ENCODE data around the gene RALB.
"Not testable (repeated sequence)": the region's sequence is repeated elsewhere in the genome, so short reads cannot be mapped to it uniquely, and the experiment has no call there.

Gene RALB

DNA sequence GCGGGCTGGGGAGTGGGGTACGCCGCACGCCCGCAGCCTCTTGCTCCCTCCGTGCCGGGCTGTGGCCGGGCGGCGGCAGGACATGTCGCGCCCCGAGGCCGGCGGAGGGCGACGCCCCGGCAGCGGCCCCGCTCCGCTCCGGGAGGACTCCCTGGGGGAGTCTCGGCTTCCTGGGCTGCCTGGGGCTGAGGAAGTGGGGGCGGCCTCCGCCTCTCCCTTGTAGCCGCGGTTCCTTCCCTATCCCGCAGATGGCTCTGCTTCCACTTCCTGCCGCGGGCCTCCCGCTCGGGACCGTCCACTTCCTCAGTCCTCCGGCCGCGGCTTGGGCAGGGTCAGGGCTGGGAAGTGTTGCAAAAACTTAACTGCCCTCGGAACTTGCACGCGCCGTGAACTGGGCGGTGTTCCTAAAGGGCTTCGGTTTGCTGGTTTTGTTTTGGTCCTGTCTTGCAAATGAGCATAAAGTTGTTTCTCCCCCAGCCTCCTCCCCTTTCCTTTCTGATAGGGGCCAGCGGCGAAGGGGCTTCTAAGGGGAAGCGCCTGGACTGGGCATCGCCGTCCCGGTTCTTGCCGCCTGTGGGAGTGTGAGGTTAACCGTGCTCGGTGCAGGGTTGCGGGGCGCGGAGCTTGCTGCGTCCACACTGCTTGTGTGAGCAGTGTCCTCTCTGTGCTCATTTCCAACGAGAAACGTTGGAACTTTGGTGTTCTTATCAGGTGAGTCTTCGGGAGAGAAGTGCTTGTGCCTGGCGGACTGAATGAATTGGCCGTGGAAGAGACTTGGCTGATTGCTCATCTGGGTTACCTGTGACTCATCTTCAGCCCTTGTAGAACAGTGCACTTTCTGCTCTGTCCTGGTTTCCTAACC is 600 bp downstream of the RALB start:
- peaks cover 0 to 10% (median under 1%) of the 10 kb centered on the region in 11 experiments; a peak in 5 of 22 replicates for H3K36me3 ChIP-seq

DNA sequence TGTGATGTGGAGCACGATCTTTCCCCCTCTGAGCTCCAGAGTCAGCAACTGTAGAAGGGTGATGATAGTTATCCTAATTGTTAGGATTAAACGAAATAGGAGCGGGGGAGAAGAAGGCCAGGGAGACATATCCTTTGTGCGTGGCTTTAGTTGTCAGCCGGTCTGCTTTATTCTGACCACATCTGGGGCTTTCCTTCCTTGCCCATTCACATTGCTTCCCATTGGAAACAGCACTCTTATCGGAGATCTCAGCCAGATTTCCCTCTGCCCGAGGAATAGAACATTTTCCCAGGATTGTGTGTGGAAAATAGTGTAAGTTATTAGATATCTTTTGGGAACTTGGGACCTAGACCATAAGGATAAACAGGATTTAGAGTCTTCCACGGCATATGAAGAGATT is 1.5 kb downstream of the RALB start:
- H3K4me1 ChIP-seq, result peaks cover 62 to 82% (median 70%) of the 10 kb centered on the region in 10 experiments
- peaks cover 0 to 39% (median 17%) of the 10 kb centered on the region in 11 experiments; a peak in 12 of 22 replicates for H4K20me1 ChIP-seq
- H3K9ac ChIP-seq, result peak overlapping the region in 6 of 11 experiments; percentile 88 to 97 (median 92); a peak in 9 of 22 replicates
- no peak for TF ChIP-seq Cebpa-rat (IDR thresholded peaks at IDR 0.05)
- peak overlapping the region; percentile 73 to 86 (median 80); a peak in 17 of 20 replicates for H3K4me3 ChIP-seq
- peak overlapping the region in 1 of 11 experiments; percentile 92; a peak in 1 of 22 replicates for H3K27ac ChIP-seq
- peaks cover 0 to 14% (median 4%) of the 10 kb centered on the region in 11 experiments; a peak in 5 of 22 replicates for H3K36me3 ChIP-seq
- H3K27me3 ChIP-seq, result peaks cover 0 to 23% (median 4%) of the 10 kb centered on the region in 11 experiments; a peak in 7 of 22 replicates
- peaks cover 0 to 23% (median 12%) of the 10 kb centered on the region in 11 experiments; a peak in 17 of 22 replicates for H3K9me3 ChIP-seq (replicated peaks in 1 of 11)
- H3K4me2 ChIP-seq, result peak overlapping the region; percentile 83 to 99 (median 94)

More for the DNA sequence above, 600 bp downstream of the RALB start:
- Histone ChIP-seq H3K9ac (peak overlapping the region; percentile 81 to 97 (median 89)), H3K27ac (peak overlapping the region; percentile 78 to 97 (median 89)), H3K9me3 (replicated peaks in 1 of 11) (peaks cover 0 to 14% (median 5%) of the 10 kb centered on the region in 11 experiments; a peak in 17 of 22 replicates), H3K4me1 (peaks cover 60 to 90% (median 76%) of the 10 kb centered on the region in 10 experiments), H3K27me3 (peaks cover 0 to 23% (median 7%) of the 10 kb centered on the region in 11 experiments; a peak in 8 of 22 replicates), H4K20me1 (peaks cover 0 to 35% (median 16%) of the 10 kb centered on the region in 11 experiments; a peak in 13 of 22 replicates), H3K4me2 (peak overlapping the region; percentile 83 to 99 (median 94)), H3K4me3 (peak overlapping the region; percentile 73 to 86 (median 80))
- TF ChIP-seq Cebpa-rat (IDR thresholded peaks at IDR 0.05), result no peak

DNA sequence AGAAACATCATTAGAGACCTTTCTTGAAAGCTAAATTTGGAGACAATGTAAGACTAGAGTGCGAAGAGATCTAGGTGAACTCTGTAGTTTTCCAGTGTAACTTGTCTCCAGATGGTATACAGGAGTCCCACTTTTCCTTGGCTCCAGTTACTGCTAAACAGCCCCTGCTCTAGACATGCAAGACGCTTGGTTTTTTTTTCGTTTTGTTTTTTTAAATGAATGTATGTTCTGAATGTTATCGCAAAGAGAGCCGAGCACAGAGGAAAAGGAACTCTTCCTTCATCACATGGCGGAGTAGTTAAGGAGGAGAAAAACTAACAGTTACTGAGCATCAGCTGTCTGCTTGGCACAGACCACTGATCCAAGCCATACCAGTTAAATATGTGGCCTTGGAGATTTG is 2.4 kb downstream of the RALB start:
- Histone ChIP-seq H3K4me1 (peaks cover 59 to 73% (median 63%) of the 10 kb centered on the region in 10 experiments), H3K36me3 (peaks cover 0 to 16% (median 4%) of the 10 kb centered on the region in 11 experiments; a peak in 11 of 22 replicates), H3K27me3 (peaks cover 0 to 14% (median 0%) of the 10 kb centered on the region in 11 experiments; a peak in 4 of 22 replicates), H3K4me2 (peak overlapping the region in 8 of 11 experiments; percentile 83 to 99 (median 93); a peak in 14 of 22 replicates), H4K20me1 (peaks cover 0 to 41% (median 17%) of the 10 kb centered on the region in 11 experiments; a peak in 12 of 22 replicates), H3K9ac (no peak overlapping the region), H3K9me3 (replicated peaks in 1 of 11) (peaks cover 2 to 29% (median 18%) of the 10 kb centered on the region in 11 experiments), H3K4me3 (peak overlapping the region in 1 of 10 experiments; percentile 77; a peak in 1 of 20 replicates), H3K27ac (no peak overlapping the region)
- no peak for TF ChIP-seq Cebpa-rat (IDR thresholded peaks at IDR 0.05)

- Histone ChIP-seq H4K20me1 (peaks cover 0 to 52% (median 15%) of the 10 kb centered on the region in 11 experiments; a peak in 12 of 22 replicates), H3K9ac (no peak overlapping the region; a peak in 1 of 22 replicates), H3K4me1 (peaks cover 48 to 73% (median 60%) of the 10 kb centered on the region in 10 experiments), H3K4me2 (peak overlapping the region; percentile 54 to 96 (median 67)), H3K9me3 (replicated peaks in 1 of 11) (peaks cover 12 to 40% (median 27%) of the 10 kb centered on the region in 11 experiments), H3K4me3 (peak overlapping the region in 2 of 10 experiments; percentile 8 to 24; a peak in 2 of 20 replicates), H3K36me3 (peaks cover 0 to 24% (median 10%) of the 10 kb centered on the region in 11 experiments; a peak in 12 of 22 replicates), H3K27ac (no peak overlapping the region; a peak in 1 of 22 replicates), H3K27me3 (peaks cover 0 to 5% (median 0%) of the 10 kb centered on the region in 11 experiments; a peak in 2 of 22 replicates)
- no peak for TF ChIP-seq Cebpa-rat (IDR thresholded peaks at IDR 0.05)
Measured at GRCh38 chr2:120255986-120256650, 3.5 kb downstream of the RALB start.

DNA sequence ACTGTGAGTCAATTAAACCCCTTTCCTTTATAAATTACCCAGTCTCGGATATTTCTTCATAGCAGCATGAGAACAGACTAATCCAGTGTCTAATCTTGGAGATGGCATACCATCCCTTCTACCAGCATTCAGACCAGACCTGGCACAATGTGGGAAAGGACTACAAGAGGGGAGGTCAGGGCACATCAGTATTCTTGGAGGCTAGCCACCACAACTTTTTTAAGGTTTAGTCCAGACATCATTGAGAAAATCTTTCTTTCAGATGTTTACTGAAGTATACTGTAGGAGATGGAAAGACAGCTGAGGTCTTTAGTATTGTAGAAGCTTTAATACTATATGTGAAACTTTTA is 4.0 kb downstream of the RALB start:
- Histone ChIP-seq H3K27me3 (0 out of 22 replicates have a peak, but pooled peaks cover 0 to 5% (median 0%) of the 10 kb centered on the region in 11 experiments), H3K4me1 (peaks cover 47 to 73% (median 58%) of the 10 kb centered on the region in 10 experiments), H4K20me1 (peaks cover 0 to 57% (median 20%) of the 10 kb centered on the region in 11 experiments; a peak in 16 of 22 replicates), H3K36me3 (peaks cover 0 to 26% (median 10%) of the 10 kb centered on the region in 11 experiments; a peak in 12 of 22 replicates), H3K9ac (peak overlapping the region in 1 of 11 experiments; percentile 37; a peak in 1 of 22 replicates), H3K4me2 (peak overlapping the region; percentile 54 to 96 (median 67)), H3K27ac (no peak overlapping the region; a peak in 2 of 22 replicates), H3K4me3 (peak overlapping the region in 3 of 10 experiments; percentile 8 to 30 (median 24); a peak in 2 of 20 replicates), H3K9me3 (replicated peaks in 1 of 11) (peaks cover 12 to 41% (median 28%) of the 10 kb centered on the region in 11 experiments)
- no peak for TF ChIP-seq Cebpa-rat (IDR thresholded peaks at IDR 0.05)

DNA sequence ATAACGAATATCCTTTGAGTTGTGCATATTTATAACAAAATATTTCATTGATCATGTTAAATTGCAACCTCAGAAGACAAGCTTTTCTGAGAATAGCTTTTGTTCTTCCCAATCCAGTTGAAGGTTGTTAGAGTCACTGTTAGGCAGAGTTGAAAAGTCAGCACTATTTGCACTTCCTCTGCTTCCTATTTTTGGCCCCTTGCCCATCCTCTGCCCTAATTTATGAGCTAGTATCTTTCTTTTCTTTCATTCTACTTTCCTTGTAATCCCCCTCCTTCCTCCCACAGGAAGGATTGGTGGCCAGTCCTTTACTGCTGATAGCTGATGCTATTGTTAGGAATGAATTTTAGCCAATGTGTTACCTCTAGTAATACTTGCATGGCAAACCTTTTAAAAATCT is 4.9 kb downstream of the RALB start:
- Histone ChIP-seq H3K36me3 (peaks cover 0 to 29% (median 10%) of the 10 kb centered on the region in 11 experiments; a peak in 12 of 22 replicates), H3K9me3 (replicated peaks in 1 of 11) (peaks cover 12 to 41% (median 28%) of the 10 kb centered on the region in 11 experiments), H3K4me3 (peak overlapping the region in 2 of 10 experiments; percentile 29 to 30; a peak in 2 of 20 replicates), H3K4me2 (peak overlapping the region; percentile 54 to 96 (median 67)), H3K27me3 (0 out of 22 replicates have a peak, but pooled peaks cover 0 to 5% (median 0%) of the 10 kb centered on the region in 11 experiments), H3K4me1 (peaks cover 39 to 76% (median 54%) of the 10 kb centered on the region in 10 experiments), H4K20me1 (peaks cover 0 to 66% (median 29%) of the 10 kb centered on the region in 11 experiments; a peak in 18 of 22 replicates), H3K27ac (no peak overlapping the region), H3K9ac (peak overlapping the region in 1 of 11 experiments; percentile 5; a peak in 1 of 22 replicates)
- TF ChIP-seq Cebpa-rat (IDR thresholded peaks at IDR 0.05), result no peak

DNA sequence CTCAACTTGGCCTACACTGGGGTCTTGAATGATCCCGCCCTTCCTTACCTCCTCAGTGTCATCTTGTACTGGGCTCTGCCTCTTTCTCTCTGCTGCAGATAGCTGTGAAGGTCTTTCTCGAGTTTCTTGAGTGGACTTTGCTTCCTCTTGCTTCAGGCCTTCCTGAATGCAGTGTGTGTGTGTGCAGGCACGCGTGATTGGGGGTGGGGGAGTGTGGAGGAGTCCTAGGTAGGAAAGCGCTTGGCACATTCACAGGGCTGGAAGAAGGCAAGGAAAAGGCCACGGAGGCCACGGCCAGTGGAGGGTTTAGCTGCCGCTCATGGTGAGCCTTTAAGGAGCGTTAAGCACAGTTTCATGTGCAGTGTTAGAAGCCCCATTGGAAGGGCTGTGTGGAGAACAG is 5.5 kb downstream of the RALB start:
- Histone ChIP-seq H3K9me3 (replicated peaks in 1 of 11) (peaks cover 12 to 41% (median 28%) of the 10 kb centered on the region in 11 experiments), H4K20me1 (peaks cover 0 to 72% (median 36%) of the 10 kb centered on the region in 11 experiments; a peak in 18 of 22 replicates), H3K27me3 (0 out of 22 replicates have a peak, but pooled peaks cover 0 to 5% (median 0%) of the 10 kb centered on the region in 11 experiments), H3K4me1 (peaks cover 39 to 82% (median 54%) of the 10 kb centered on the region in 10 experiments), H3K4me3 (peak overlapping the region in 1 of 10 experiments; percentile 29; a peak in 1 of 20 replicates), H3K4me2 (peak overlapping the region; percentile 54 to 96 (median 67); a peak in 21 of 22 replicates), H3K27ac (no peak overlapping the region), H3K9ac (no peak overlapping the region), H3K36me3 (peaks cover 0 to 33% (median 10%) of the 10 kb centered on the region in 11 experiments; a peak in 12 of 22 replicates)
- no peak for TF ChIP-seq Cebpa-rat (IDR thresholded peaks at IDR 0.05)

GRCh38 chr2:120259939-120260338 is 7.3 kb downstream of the RALB start:
- Histone ChIP-seq H4K20me1 (peaks cover 0 to 78% (median 36%) of the 10 kb centered on the region in 11 experiments; a peak in 18 of 22 replicates), H3K4me2 (peak overlapping the region in 2 of 11 experiments; percentile 7 to 60; a peak in 2 of 22 replicates), H3K36me3 (peaks cover 0 to 37% (median 10%) of the 10 kb centered on the region in 11 experiments; a peak in 12 of 22 replicates), H3K4me1 (peaks cover 27 to 81% (median 41%) of the 10 kb centered on the region in 10 experiments), H3K4me3 (peak overlapping the region in 2 of 10 experiments; percentile 16 to 24; a peak in 1 of 20 replicates), H3K9me3 (replicated peaks in 1 of 11) (peaks cover 12 to 41% (median 28%) of the 10 kb centered on the region in 11 experiments)
- H3K9ac ChIP-seq, H3K27me3 ChIP-seq, H3K27ac ChIP-seq: not testable (repeated sequence)

Data from BLaER1 treated with 17β-estradiol and CSF1 and Interleukin-3, amounts not matched to agents 10 nM and 100 nM (cell line).